ENCODE data around the gene LRPAP1.

GRCh38 chr4:3463556-3464348, 68.5 kb downstream of the LRPAP1 start:
- no peak for TF ChIP-seq ZNF521 (tag by site-specific recombination; IDR thresholded peaks at IDR 0.05)
- no peak for TF ChIP-seq CTCF (tag by site-specific recombination; IDR thresholded peaks at IDR 0.05)
- TF ChIP-seq ZNF707 (tag by site-specific recombination; IDR thresholded peaks at IDR 0.05) = no peak

Data from HEK293 (cell line).